ENCODE results near the gene OR52B6.
"Not testable (repeated sequence)": the region's sequence is repeated elsewhere in the genome, so short reads cannot be mapped to it uniquely, and the experiment has no call there.

OR52B6 gene

DNA sequence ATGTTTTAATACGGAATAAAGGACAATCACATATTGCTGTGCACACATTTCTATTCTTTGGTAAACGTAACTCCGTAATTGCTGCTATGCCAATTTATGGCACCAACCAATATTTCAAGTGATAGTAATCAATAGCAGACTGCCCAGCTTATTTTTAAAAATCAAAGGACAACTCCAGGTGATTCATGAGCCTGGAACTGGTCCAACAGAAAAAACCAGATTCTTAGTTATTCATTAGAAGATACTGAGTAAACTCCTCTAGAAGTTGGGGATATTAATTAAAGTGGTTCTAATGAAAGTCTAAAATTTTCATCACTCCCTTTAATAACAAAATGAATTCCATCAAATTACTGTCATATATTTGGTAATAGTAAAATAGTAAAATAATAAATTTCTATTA lies 22.9 kb upstream of the OR52B6 start:
- H3K27ac Mint-ChIP-seq: no peak overlapping the region
- H3K36me3 Mint-ChIP-seq (ENCODE audit: low read depth): no peaks in the 10 kb centered on the region
- no peak overlapping the region for H3K4me3 Mint-ChIP-seq
- H3K4me1 Mint-ChIP-seq: peaks cover 8% of the 10 kb centered on the region
- DNase-seq: no peak
- no peaks in the 10 kb centered on the region for H3K9me3 Mint-ChIP-seq
- H3K27me3 Mint-ChIP-seq (ENCODE audit: low read depth, poor library complexity): peaks cover 4% of the 10 kb centered on the region
- TF ChIP-seq, protein P1, sequence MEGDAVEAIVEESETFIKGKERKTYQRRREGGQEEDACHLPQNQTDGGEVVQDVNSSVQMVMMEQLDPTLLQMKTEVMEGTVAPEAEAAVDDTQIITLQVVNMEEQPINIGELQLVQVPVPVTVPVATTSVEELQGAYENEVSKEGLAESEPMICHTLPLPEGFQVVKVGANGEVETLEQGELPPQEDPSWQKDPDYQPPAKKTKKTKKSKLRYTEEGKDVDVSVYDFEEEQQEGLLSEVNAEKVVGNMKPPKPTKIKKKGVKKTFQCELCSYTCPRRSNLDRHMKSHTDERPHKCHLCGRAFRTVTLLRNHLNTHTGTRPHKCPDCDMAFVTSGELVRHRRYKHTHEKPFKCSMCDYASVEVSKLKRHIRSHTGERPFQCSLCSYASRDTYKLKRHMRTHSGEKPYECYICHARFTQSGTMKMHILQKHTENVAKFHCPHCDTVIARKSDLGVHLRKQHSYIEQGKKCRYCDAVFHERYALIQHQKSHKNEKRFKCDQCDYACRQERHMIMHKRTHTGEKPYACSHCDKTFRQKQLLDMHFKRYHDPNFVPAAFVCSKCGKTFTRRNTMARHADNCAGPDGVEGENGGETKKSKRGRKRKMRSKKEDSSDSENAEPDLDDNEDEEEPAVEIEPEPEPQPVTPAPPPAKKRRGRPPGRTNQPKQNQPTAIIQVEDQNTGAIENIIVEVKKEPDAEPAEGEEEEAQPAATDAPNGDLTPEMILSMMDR (IDR thresholded peaks at IDR 0.05): no peak

GRCh38 chr11:5564259-5565019 lies 16.2 kb upstream of the OR52B6 start:
- TF ChIP-seq, protein P1 (IDR thresholded peaks at IDR 0.05): no peak
- Mint-ChIP-seq H3K27ac (no peak overlapping the region), H3K36me3 (ENCODE audit: low read depth) (no peaks in the 10 kb centered on the region), H3K4me1 (no peaks in the 10 kb centered on the region), H3K9me3 (no peaks in the 10 kb centered on the region), H3K4me3 (no peak overlapping the region), H3K27me3 (ENCODE audit: low read depth, poor library complexity) (peaks cover 4% of the 10 kb centered on the region)
- DNase-seq: no peak

DNA sequence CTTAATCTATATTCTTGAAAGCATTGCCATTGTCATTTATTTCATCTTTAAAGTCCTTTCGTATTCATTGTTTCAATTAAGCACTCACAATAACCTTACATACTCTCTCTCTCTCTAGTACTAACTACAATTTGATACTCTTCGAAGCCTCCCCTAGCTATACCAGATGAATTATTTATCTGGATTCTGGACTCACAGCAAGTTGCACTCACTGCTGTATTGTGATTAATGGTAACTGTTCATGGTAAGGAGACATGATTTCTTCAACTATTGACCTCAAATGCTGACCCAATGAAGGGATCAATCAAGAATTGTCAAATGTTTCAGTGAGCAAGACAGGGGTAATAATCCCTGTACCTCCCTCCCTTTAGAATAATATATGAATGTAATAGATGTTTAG lies 6.0 kb upstream of the OR52B6 start:
- TF ChIP-seq, protein P1 (IDR thresholded peaks at IDR 0.05): no peak
- no peaks in the 10 kb centered on the region for H3K27me3 Mint-ChIP-seq (ENCODE audit: low read depth, poor library complexity)
- H3K4me1 Mint-ChIP-seq: no peaks in the 10 kb centered on the region
- H3K4me3 Mint-ChIP-seq: no peak overlapping the region
- H3K9me3 Mint-ChIP-seq: no peaks in the 10 kb centered on the region
- H3K36me3 Mint-ChIP-seq (ENCODE audit: low read depth): no peaks in the 10 kb centered on the region
- no peak overlapping the region for H3K27ac Mint-ChIP-seq
- no peak for DNase-seq

GRCh38 chr11:5575152-5575551 lies 5.5 kb upstream of the OR52B6 start:
- H3K9me3 Mint-ChIP-seq: no peaks in the 10 kb centered on the region
- no peak overlapping the region for H3K4me3 Mint-ChIP-seq
- TF ChIP-seq, protein P1 (IDR thresholded peaks at IDR 0.05): no peak
- no peak overlapping the region for H3K27ac Mint-ChIP-seq
- no peaks in the 10 kb centered on the region for H3K36me3 Mint-ChIP-seq (ENCODE audit: low read depth)
- H3K4me1 Mint-ChIP-seq: no peaks in the 10 kb centered on the region
- no peaks in the 10 kb centered on the region for H3K27me3 Mint-ChIP-seq (ENCODE audit: low read depth, poor library complexity)
- no peak for DNase-seq

GRCh38 chr11:5577101-5577500 lies 3.6 kb upstream of the OR52B6 start:
- H3K4me3 Mint-ChIP-seq: no peak overlapping the region
- H3K4me1 Mint-ChIP-seq: no peaks in the 10 kb centered on the region
- H3K9me3 Mint-ChIP-seq: no peaks in the 10 kb centered on the region
- DNase-seq: no peak
- no peaks in the 10 kb centered on the region for H3K36me3 Mint-ChIP-seq (ENCODE audit: low read depth)
- H3K27me3 Mint-ChIP-seq (ENCODE audit: low read depth, poor library complexity): no peaks in the 10 kb centered on the region
- TF ChIP-seq, protein P1 (IDR thresholded peaks at IDR 0.05): no peak
- no peak overlapping the region for H3K27ac Mint-ChIP-seq

- TF ChIP-seq, protein P1 (IDR thresholded peaks at IDR 0.05): no peak
- Mint-ChIP-seq H3K27ac (no peak overlapping the region), H3K9me3 (no peaks in the 10 kb centered on the region), H3K27me3 (ENCODE audit: low read depth, poor library complexity) (no peaks in the 10 kb centered on the region), H3K4me3 (no peak overlapping the region), H3K4me1 (no peaks in the 10 kb centered on the region), H3K36me3 (ENCODE audit: low read depth) (no peaks in the 10 kb centered on the region)
- no peak for DNase-seq
These were observed 337 bp downstream of the OR52B6 start for GRCh38 chr11:5581014-5581413.

- not testable (repeated sequence) for H3K27ac Mint-ChIP-seq; DNase-seq; H3K4me1 Mint-ChIP-seq; H3K36me3 Mint-ChIP-seq (ENCODE audit: low read depth); H3K9me3 Mint-ChIP-seq; H3K4me3 Mint-ChIP-seq; H3K27me3 Mint-ChIP-seq (ENCODE audit: low read depth, poor library complexity)
These were observed 3.8 kb downstream of the OR52B6 start for GRCh38 chr11:5584458-5584857.

DNA sequence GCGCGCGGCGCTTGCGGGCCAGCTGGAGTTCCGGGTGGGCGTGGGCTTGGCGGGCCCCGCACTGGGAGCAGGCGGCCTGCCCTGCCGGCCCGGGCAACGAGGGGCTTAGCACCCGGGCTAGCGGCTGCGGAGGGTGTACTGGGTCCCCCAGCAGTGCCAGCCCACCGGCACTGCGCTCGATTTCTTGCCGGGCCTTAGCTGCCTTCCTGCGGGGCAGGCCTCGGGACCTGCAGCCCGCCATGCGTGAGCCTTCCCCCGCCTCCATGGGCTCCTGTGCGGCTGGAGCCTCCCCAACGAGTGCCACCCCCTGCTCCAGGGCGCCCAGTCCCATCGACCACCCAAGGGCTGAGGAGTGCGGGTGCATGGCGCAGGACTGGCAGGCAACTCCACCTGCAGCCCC lies 9.2 kb downstream of the OR52B6 start:
- DNase-seq; H3K36me3 Mint-ChIP-seq (ENCODE audit: low read depth); H3K27ac Mint-ChIP-seq; H3K4me1 Mint-ChIP-seq; H3K4me3 Mint-ChIP-seq; H3K9me3 Mint-ChIP-seq; H3K27me3 Mint-ChIP-seq (ENCODE audit: low read depth, poor library complexity): not testable (repeated sequence)
